GM12878 (cell line): Measurements from ENCODE around the gene MT1G. TPM values are rescaled to one million over a fixed set of nuclear protein-coding genes. Genes with fewer than 3 reads are reported as not detected.

Experiments
- BACH1 ChIP-seq: fragments of 450-650 bp; IDR thresholded peaks from 2 replicates; pipeline ENCODE4 v1.6.1; 2017; ENCODE audit warnings: mild to moderate bottlenecking, borderline replicate concordance
- BCL11A ChIP-seq: IDR thresholded peaks from 2 replicates; pipeline ENCODE4 v1.6.1; 2011; ENCODE audit warnings: low read depth, low read length
- CHD2 ChIP-seq: IDR thresholded peaks from 2 replicates; pipeline ENCODE4 v1.6.1; 2011; ENCODE audit warnings: low read depth, low read length, improper control_type of control experiment, borderline replicate concordance
- ETV6 ChIP-seq, 2 experiments: fragments of 450-650 bp in 1 of 2; IDR thresholded peaks in 1 of 2; conservative IDR thresholded peaks in 1 of 2; 2 replicates each; pipeline ENCODE4 v1.6.1; 2014; ENCODE audit warnings: antibody characterized with exemption in 1 of 2, borderline replicate concordance in 1 of 2, low read depth in 1 of 2, mild to moderate bottlenecking in 1 of 2, moderate library complexity in 1 of 2
- JUNB ChIP-seq: IDR thresholded peaks from 2 replicates; pipeline ENCODE4 v1.6.1; 2016; ENCODE audit warnings: antibody characterized with exemption, mild to moderate bottlenecking
- NFYA ChIP-seq: IDR thresholded peaks from 2 replicates; pipeline ENCODE4 v1.6.1; 2011; ENCODE audit warnings: low read depth, mild to moderate bottlenecking, low read length, improper control_type of control experiment, borderline replicate concordance
- NR2C2 ChIP-seq: IDR thresholded peaks from 2 replicates; pipeline ENCODE4 v1.6.1; 2011; ENCODE audit warnings: borderline replicate concordance, low read depth; ENCODE audit not compliant: control insufficient read depth, insufficient read length
- RAD21 ChIP-seq: IDR thresholded peaks from 2 replicates; pipeline ENCODE4 v1.6.1; 2011; ENCODE audit warnings: mild to moderate bottlenecking, low read depth, low read length, moderate library complexity; ENCODE audit not compliant: insufficient read depth
- RELA ChIP-seq: fragments of 450-650 bp; IDR thresholded peaks from 2 replicates; pipeline ENCODE4 v1.8.0; 2014; ENCODE audit warnings: borderline replicate concordance; ENCODE audit not compliant: partially characterized antibody
- WRNIP1 ChIP-seq: IDR thresholded peaks from 2 replicates; pipeline ENCODE4 v1.6.1; 2011; ENCODE audit warnings: low read depth, low read length, improper control_type of control experiment, borderline replicate concordance
- ZNF217 ChIP-seq: fragments of 450-650 bp; IDR thresholded peaks from 2 replicates; pipeline ENCODE4 v1.6.1; 2017; ENCODE audit warnings: antibody characterized with exemption, mild to moderate bottlenecking
- polyA plus RNA-seq, 11 experiments: library from polyadenylated mRNA; depleted of rRNA in 4 of 11; unstranded in 6 of 11; stranded (reverse) in 5 of 11; fragments of >200 nt; fragmentation: Nextera tagmentation in 4 of 11; fragmentation: Illumina TruSeq in 1 of 11; extraction: Ambion mirVana in 4 of 11; extraction: Trizol in 1 of 11; gene quantifications; 1 replicate in 1 of 11; 2 replicates in 10 of 11; pipeline versions ENCODE4 v1.2.1 to v1.2.3, GENCODE V29; 2011 to 2016; ENCODE audit warnings: inconsistent platforms in 2 of 11, missing spikeins in 2 of 11, low read depth in 1 of 11
- total RNA-seq, 4 experiments: library from RNA; depleted of rRNA in 3 of 4; stranded (reverse); fragments of >200 nt in 3 of 4; fragmentation: Illumina TruSeq in 1 of 4; extraction: Trizol in 1 of 4; gene quantifications; 2 replicates each; pipeline versions ENCODE4 v1.2.1 to v1.2.3, GENCODE V29; 2013 to 2021
- TF ChIP-seq, protein P1 (sequence below): IDR thresholded peaks from 2 replicates; pipeline ENCODE4 v1.6.1; 2012; ENCODE audit warnings: low read depth, low read length, improper control_type of control experiment
- TF ChIP-seq, protein P2 (sequence below): fragments of 450-650 bp; formaldehyde crosslinking; IDR thresholded peaks from 2 replicates; pipeline ENCODE4 v1.5.0; 2022; ENCODE audit warnings: mild to moderate bottlenecking, missing genetic modification characterization
- TF ChIP-seq, protein P3 (sequence below), 3 experiments: IDR thresholded peaks in 2 of 3; conservative IDR thresholded peaks in 1 of 3; 2 replicates each; pipeline ENCODE4 v1.5.1; 2011; ENCODE audit warnings: low read depth in 3 of 3, low read length in 3 of 3, mild to moderate bottlenecking in 3 of 3, control low read depth in 2 of 3, moderate library complexity in 2 of 3, inconsistent platforms in 1 of 3, mixed read lengths in 1 of 3; ENCODE audit not compliant: control insufficient read depth in 2 of 3, insufficient read depth in 1 of 3; ENCODE audit errors: extremely low read depth in 1 of 3
- TF ChIP-seq, protein P4 (sequence below): IDR thresholded peaks from 2 replicates; pipeline ENCODE4 v1.6.1; 2011; ENCODE audit warnings: borderline replicate concordance, low read depth, mild to moderate bottlenecking, moderate library complexity, low read length; ENCODE audit not compliant: insufficient read depth, poor library complexity, severe bottlenecking
- TF ChIP-seq, protein P5 (sequence below): fragments of 450-650 bp; IDR thresholded peaks from 2 replicates; pipeline ENCODE4 v1.6.1; 2016; ENCODE audit warnings: mild to moderate bottlenecking
- TF ChIP-seq, protein P6 (sequence below): IDR thresholded peaks from 2 replicates; pipeline ENCODE4 v1.6.1; 2012; ENCODE audit warnings: low read depth, low read length, improper control_type of control experiment

Gene MT1G
- total and polyA plus RNA-seq, 10 of the 15 experiments (the other 5 are each of a cell fraction or from before 2014, with no cell fraction given): 1.2 to 9.1 (median 4.6) TPM

DNA sequence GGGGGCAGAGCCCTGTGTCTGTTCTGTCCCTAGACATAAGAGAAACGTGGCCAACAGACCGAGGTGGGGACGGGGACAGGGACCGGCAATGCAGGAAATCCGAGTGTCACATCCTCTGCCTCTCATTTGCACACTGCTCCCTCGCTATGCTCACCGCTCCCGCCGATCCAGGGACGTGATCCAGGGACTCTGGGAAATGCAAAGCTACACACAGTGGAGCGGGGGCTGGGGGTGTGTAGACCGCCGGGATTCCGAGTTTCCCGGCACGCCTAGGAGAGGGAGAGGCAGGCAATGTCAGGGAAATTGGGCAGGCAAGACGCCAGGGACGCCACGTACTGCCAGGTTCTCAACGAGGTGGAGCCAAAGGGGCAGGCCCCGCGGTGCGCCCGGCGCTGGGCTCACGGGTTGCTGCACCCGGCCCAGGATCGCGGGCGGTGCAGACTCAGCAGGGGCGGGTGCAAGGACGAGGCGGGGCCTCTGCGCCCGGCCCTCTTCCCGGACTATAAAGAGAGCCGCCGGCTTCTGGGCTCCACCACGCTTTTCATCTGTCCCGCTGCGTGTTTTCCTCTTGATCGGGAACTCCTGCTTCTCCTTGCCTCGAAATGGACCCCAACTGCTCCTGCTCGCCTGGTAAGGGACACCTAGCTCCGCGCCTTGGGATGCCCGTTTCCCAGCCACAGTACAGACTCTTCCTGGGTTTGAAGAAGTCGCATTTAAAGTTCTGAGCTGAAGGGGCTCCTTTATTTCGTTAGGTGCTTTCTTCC is 14.3 kb upstream of the MT1G start, which contains the start of gene MT1X (continued):
- TF ChIP-seq, protein P1, sequence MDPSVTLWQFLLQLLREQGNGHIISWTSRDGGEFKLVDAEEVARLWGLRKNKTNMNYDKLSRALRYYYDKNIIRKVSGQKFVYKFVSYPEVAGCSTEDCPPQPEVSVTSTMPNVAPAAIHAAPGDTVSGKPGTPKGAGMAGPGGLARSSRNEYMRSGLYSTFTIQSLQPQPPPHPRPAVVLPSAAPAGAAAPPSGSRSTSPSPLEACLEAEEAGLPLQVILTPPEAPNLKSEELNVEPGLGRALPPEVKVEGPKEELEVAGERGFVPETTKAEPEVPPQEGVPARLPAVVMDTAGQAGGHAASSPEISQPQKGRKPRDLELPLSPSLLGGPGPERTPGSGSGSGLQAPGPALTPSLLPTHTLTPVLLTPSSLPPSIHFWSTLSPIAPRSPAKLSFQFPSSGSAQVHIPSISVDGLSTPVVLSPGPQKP: no peak
- TF ChIP-seq NR2C2: no peak
- no peak for TF ChIP-seq ETV6 (conservative IDR thresholded peaks at IDR 0.05 in 1 of 2, IDR thresholded peaks at IDR 0.05 in 1 of 2; ENCODE audit: borderline replicate concordance in 1 of 2, low read depth in 1 of 2)
- TF ChIP-seq BCL11A: no peak
- no peak for TF ChIP-seq RELA
- TF ChIP-seq, protein P2, sequence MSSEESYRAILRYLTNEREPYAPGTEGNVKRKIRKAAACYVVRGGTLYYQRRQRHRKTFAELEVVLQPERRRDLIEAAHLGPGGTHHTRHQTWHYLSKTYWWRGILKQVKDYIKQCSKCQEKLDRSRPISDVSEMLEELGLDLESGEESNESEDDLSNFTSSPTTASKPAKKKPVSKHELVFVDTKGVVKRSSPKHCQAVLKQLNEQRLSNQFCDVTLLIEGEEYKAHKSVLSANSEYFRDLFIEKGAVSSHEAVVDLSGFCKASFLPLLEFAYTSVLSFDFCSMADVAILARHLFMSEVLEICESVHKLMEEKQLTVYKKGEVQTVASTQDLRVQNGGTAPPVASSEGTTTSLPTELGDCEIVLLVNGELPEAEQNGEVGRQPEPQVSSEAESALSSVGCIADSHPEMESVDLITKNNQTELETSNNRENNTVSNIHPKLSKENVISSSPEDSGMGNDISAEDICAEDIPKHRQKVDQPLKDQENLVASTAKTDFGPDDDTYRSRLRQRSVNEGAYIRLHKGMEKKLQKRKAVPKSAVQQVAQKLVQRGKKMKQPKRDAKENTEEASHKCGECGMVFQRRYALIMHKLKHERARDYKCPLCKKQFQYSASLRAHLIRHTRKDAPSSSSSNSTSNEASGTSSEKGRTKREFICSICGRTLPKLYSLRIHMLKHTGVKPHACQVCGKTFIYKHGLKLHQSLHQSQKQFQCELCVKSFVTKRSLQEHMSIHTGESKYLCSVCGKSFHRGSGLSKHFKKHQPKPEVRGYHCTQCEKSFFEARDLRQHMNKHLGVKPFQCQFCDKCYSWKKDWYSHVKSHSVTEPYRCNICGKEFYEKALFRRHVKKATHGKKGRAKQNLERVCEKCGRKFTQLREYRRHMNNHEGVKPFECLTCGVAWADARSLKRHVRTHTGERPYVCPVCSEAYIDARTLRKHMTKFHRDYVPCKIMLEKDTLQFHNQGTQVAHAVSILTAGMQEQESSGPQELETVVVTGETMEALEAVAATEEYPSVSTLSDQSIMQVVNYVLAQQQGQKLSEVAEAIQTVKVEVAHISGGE (CRISPR knock-in tag): no peak
- no peak for TF ChIP-seq JUNB
- no peak for TF ChIP-seq BACH1
- TF ChIP-seq, protein P3, sequence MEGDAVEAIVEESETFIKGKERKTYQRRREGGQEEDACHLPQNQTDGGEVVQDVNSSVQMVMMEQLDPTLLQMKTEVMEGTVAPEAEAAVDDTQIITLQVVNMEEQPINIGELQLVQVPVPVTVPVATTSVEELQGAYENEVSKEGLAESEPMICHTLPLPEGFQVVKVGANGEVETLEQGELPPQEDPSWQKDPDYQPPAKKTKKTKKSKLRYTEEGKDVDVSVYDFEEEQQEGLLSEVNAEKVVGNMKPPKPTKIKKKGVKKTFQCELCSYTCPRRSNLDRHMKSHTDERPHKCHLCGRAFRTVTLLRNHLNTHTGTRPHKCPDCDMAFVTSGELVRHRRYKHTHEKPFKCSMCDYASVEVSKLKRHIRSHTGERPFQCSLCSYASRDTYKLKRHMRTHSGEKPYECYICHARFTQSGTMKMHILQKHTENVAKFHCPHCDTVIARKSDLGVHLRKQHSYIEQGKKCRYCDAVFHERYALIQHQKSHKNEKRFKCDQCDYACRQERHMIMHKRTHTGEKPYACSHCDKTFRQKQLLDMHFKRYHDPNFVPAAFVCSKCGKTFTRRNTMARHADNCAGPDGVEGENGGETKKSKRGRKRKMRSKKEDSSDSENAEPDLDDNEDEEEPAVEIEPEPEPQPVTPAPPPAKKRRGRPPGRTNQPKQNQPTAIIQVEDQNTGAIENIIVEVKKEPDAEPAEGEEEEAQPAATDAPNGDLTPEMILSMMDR (IDR thresholded peaks at IDR 0.05 in 2 of 3, conservative IDR thresholded peaks at IDR 0.05 in 1 of 3; ENCODE audit: control insufficient read depth in 2 of 3, extremely low read depth in 1 of 3, insufficient read depth in 1 of 3, low read depth in 3 of 3, low read length in 3 of 3): no peak
- no peak for TF ChIP-seq CHD2
- TF ChIP-seq, protein P4, sequence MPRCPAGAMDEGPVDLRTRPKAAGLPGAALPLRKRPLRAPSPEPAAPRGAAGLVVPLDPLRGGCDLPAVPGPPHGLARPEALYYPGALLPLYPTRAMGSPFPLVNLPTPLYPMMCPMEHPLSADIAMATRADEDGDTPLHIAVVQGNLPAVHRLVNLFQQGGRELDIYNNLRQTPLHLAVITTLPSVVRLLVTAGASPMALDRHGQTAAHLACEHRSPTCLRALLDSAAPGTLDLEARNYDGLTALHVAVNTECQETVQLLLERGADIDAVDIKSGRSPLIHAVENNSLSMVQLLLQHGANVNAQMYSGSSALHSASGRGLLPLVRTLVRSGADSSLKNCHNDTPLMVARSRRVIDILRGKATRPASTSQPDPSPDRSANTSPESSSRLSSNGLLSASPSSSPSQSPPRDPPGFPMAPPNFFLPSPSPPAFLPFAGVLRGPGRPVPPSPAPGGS: no peak
- no peak for TF ChIP-seq RAD21
- no peak for TF ChIP-seq ZNF217
- no peak for TF ChIP-seq WRNIP1
- TF ChIP-seq, protein P5, sequence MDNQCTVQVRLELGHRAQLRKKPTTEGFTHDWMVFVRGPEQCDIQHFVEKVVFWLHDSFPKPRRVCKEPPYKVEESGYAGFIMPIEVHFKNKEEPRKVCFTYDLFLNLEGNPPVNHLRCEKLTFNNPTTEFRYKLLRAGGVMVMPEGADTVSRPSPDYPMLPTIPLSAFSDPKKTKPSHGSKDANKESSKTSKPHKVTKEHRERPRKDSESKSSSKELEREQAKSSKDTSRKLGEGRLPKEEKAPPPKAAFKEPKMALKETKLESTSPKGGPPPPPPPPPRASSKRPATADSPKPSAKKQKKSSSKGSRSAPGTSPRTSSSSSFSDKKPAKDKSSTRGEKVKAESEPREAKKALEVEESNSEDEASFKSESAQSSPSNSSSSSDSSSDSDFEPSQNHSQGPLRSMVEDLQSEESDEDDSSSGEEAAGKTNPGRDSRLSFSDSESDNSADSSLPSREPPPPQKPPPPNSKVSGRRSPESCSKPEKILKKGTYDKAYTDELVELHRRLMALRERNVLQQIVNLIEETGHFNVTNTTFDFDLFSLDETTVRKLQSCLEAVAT: no peak
- no peak for TF ChIP-seq NFYA
- TF ChIP-seq, protein P6, sequence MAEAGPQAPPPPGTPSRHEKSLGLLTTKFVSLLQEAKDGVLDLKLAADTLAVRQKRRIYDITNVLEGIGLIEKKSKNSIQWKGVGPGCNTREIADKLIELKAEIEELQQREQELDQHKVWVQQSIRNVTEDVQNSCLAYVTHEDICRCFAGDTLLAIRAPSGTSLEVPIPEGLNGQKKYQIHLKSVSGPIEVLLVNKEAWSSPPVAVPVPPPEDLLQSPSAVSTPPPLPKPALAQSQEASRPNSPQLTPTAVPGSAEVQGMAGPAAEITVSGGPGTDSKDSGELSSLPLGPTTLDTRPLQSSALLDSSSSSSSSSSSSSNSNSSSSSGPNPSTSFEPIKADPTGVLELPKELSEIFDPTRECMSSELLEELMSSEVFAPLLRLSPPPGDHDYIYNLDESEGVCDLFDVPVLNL: no peak
